KBM-7 (cell line): ENCODE measurements around the gene IGFL1.
"Not testable (repeated sequence)": the region's sequence is repeated elsewhere in the genome, so short reads cannot be mapped to it uniquely, and the experiment has no call there.

Experiments
- DNase-seq: peaks from one replicate; pipeline ENCODE4 v3.0.0-alpha.2; 2015
- in situ Hi-C: fragments of 300-500 bp; cut with MboI; formaldehyde crosslinking; loops from 2 replicates; pipeline ENCODE4 v1.14.3; 2020; ENCODE audit warnings: low sequenced_read_pairs, low pct_unique_long_range_greater_than_20kb, mixed read lengths

Gene IGFL1

DNA sequence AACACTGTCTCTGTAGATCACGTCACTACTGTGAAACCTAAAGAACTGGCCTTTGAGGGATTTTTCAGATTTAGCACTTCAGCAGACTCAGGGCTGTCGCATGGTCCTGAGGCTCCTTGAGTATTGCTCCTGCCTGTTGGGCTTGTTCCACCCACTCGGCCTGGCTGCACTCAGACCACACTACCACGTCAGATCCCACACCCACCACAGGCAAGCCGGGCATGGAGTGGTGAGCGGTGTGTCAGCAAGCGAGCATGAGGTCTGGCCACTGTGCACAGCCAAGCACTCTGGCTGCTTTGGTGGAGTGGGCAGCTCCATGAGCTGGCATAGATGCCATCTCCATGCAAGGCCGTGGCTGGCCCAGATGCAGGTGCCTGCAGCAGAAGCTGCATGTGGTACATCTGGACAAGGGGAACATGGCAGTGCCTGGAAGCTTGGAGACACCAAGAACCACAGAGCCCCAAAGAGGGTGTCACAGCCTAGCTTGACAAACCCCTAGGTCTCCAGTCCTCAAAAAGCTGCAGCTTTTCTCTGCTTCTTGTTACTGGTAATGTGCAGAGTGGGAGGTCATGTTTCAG, 9.4 kb upstream of the IGFL1 start:
- no peak for DNase-seq
- in situ Hi-C loops: no loop called here

DNA sequence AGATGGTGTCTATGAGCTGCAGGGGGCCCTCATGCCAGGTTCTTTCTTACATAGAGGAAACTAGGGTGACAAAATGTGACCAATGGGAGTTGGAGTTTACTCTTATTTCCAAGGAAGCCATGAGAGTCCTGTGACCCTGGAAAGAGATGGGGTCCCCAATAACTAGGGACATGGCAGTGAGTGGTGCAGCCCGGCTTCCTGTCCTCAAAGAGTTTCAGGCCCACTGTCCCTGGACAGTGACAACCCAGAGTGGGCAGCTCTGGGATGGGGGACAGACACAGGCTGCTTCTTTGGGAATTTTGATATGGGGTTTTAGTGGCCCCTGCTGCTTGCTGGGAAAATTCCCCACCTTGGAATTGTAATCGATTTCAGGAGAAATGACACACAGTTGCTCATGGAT, 8.4 kb upstream of the IGFL1 start:
- DNase-seq: no peak
- in situ Hi-C loops: no loop called here

DNA sequence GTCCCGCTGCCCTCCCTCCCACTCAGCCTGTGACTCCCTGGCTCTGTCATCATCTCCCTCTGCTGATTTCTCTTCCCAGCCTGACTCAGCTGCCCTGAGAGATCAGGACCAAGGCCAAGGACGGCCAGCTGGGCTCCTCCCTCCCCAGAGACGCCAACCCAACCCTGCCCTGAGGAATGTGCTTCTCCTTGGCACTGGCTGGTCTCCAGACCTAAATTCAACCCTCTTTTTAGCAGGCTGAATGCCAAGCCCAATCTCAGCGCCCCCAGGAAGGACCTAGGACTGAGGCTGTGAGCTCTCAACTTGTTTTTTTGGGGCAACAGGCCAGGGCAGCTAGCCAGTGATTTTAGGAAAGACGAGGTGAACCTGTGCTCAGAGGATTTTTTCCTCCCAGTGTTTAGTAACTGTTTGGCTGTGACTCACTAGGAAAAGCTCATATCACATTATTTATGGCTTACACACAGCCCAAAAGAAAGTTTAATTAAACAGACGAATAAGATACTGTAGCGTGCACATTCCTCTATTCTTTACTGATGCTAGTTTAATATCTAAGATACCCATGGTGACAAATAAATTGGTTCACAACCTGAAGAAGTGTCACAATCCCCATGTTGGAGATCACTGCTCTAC, 7.4 kb upstream of the IGFL1 start:
- in situ Hi-C loops: no loop called here
- DNase-seq: no peak

DNA sequence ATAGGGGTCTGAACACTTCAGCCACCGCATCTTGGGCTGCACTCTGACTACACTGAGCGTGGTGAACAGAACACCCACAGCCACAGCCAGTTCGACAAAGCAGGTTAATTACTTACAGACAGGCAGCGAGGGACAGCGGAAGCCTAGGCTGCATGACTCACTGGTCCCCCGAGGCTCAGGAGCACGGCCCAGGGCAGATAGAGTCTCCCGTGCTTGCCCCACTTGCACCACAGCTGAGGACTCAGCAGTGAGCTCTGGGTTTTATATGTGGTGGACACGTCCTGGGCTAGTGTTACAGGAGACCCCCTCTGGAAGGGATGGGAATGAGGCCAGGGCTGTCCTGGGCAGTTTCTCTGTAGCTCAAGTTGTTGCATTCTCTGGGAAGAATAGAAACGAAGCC, 5.8 kb upstream of the IGFL1 start:
- DNase-seq, in situ Hi-C loops: not testable (repeated sequence)

DNA sequence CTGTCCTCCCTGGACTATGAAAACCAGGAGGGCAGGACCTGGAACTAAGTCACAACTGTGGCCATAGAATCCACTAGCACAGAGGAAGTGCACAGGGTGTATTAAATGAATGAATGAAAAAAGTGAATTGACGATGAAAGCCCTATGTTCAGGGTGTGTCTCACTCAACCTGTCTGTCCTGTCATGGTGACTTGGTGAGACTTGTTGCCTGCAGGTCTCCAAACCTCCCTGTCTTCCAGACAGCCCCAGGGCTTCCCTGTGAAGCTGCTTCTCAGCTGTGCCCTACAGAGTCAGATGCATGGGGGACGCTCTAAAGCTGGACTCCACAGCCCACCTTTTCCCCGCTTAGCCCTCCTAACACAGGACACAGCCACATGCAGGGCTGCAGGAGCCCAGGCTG, 4.8 kb upstream of the IGFL1 start:
- DNase-seq: no peak
- in situ Hi-C loops: no loop called here

DNA sequence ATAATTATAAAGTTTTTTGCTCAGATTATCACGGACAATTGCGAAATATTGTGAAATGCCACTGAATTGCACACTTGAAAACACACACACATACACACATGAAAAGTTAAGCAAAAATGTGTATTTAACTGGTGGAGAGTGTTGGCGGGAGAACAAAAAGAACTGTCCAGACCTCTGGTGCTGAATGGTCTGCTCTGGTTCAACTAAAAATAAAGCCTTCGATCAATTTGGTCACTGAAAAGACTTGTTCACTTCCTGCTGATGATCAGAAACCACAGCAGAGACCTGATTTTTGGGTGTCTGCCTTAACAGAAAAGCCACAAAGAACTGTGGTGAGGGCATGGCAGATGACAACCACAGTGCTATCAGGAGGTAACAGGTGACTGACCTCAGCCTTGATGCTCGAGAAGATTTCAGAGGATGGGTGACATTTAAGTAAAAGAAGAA, 4.0 kb upstream of the IGFL1 start:
- DNase-seq: peak; percentile 29

DNA sequence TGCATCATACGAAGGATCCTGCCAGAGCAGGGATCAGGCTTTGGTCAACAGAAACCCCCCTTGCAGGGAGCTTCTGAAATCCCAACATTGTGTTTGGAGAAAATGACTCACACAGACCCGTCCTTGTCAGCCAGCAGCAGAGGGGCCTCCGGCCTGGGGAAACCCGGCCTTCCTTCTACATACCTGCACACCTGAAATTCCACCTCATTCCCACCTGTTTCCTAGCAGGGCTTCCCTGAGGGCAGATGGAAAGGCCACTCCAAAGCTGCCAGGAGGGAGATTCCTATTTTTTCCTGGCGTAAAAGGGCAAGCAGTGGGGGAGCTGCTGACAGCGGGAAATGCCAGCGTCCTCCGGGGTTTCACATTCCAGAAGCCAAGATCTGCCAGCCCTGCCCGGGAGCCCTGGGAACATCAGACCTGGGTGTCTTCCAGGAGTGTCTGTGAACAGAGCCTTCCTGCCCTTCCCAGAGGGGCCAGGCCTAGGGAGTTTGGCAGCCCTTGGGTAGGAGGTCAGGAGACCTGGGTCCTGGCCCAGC, 3.0 kb upstream of the IGFL1 start:
- DNase-seq: no peak
- in situ Hi-C loops: no loop called here

More for the DNA sequence above, 4.0 kb upstream of the IGFL1 start:
- in situ Hi-C loops: no loop called here

DNA sequence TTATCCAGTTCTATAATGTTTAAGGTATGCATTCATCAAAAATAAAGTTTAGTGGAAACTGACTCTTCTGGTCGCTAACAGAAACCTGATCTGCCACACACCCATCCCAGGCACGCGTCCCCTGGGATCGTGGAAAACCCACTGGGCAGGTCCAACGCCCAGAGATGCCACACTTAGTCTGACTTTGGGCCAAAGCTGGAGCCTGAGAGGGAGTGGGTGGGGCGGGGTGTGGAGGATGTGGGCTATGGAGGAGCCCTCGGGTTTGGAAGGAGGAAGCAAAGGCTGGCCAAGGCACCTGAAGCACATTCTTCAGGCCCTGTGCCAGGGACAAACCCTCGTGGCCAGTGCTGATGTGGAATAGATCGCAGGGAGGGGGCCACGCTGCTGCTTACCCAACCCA, 2.5 kb downstream of the IGFL1 start:
- in situ Hi-C loops: no loop called here

DNA sequence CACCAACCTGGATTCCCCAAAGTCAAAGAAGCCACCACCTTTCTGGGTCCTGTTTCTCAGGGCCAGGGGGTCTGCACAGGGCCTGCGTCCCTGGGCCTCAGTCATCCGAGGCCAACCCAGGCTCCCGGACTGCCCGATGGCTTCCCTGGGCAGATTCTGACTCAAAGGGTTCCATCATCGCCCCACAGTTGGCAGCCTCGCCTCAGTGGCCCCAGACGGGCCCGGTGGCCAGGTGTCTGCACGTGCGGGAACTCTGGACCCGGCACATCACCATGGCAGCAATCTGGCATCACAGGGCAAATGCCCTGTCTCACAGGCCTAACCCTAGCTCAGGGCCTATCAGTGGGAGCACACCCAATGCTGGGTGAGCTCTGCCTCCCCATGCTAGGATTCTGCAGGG, 2.9 kb downstream of the IGFL1 start:
- in situ Hi-C loops: no loop called here

More for the DNA sequence above, 2.5 kb downstream of the IGFL1 start:
- no peak for DNase-seq

DNA sequence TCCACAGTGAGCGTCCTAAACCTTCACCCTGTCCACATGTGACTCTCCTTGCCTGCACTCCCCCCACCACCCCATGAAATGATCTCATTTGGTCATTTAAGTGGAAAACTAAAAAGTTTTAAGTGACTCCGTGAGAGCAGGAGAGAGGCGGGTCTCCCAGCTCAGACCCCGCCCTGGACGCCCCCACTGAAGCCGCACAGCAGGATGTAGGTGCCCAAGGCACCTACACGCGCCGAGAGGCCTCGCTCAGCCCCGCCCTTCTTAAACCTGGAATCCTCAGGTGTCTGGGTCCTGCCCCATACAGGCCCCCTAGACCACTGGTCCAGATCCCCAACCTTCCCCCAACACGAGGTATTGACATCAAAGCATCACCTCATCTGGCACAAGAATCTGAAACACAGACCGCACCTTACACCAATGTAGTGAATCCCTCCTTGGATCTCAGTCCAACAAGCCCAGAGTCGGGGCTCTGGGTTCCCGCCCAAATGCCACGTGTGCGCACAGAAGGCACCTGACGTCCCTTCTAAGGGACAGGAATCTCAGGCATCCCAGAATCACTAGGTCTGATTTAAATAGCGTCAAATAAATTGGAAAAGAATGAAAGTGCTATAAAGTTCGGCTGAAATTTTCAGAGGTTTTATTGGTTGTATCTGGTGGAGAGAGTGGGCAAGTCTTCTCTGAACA, 3.5 kb downstream of the IGFL1 start:
- in situ Hi-C loops: no loop called here
- no peak for DNase-seq

More for the DNA sequence above, 2.9 kb downstream of the IGFL1 start:
- DNase-seq: no peak

DNA sequence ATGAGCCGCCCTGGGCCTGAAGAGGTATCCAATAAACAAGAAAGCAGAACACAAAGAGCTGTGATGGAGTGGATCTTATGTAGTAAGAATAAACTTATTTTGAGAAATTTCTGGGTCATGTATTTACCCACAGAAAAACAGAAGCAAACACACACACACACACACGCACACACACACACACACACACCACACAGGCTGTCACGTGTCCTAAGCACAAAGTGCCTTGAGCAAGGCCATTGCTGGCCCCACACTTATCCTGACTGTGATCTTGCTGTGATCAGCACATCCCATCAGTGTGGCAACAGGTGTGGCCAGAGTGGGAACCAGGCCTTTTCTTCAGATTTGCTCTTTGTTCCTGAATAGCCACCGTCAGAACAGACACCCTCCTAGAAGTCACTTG, 4.3 kb downstream of the IGFL1 start:
- in situ Hi-C loops, DNase-seq: not testable (repeated sequence)

DNA sequence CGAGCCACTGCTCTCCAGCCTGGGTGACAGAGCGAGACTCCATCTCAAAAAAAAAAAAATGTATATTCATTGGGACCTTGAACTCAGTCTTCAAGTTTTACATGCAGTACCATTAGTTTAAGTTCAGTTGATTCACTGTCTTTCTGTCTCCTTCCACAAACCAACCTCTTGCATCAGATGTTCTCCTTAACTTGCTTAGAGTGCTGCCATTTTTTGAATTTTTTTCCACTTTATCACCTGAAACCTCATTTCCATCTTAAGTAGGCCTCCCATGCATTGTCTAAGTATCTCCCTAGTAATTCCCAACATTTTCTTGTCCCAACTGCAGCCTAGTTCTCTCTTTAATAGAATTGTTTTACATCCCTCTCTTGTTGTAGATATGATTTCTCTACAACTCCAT, 8.6 kb downstream of the IGFL1 start:
- DNase-seq, in situ Hi-C loops: not testable (repeated sequence)

DNA sequence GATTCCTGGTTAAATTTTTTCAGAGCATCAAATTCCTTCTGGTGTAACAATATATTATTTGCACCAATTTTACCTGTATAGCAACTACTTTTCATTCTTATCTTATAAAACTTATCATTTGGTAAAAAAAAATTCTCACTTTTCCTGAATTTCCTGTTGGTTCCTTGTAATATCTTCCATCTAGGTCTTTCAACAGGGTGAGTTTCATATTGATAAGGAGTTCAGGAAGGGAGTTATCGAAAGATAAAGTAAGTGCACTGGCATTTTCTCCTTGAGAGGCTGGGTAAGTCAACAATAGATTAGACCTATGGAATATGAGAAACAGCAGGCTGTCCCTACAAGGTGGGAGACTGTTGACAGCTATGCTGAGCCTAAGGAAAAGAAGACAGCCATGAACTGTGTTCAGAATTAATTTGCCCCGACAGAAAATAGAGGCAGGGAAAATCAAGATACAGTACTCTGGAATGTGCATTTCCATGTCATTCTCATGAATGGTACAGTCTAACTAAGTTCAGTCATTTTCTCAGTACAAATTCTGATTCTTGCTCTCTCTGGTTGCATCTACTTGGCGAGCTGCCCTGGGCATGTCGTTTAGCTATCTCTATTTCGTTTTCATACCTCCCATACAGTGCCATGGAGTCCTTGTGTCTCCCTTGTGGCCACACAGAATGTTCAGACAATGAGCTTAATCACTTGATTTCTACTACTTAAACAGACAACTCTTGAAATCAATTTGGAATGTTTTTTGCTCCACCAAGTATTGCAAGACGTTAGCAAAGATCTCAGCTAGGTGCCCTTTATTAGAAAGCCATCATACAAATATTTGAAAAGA, 9.9 kb downstream of the IGFL1 start:
- in situ Hi-C loops: no loop called here
- no peak for DNase-seq

DNA sequence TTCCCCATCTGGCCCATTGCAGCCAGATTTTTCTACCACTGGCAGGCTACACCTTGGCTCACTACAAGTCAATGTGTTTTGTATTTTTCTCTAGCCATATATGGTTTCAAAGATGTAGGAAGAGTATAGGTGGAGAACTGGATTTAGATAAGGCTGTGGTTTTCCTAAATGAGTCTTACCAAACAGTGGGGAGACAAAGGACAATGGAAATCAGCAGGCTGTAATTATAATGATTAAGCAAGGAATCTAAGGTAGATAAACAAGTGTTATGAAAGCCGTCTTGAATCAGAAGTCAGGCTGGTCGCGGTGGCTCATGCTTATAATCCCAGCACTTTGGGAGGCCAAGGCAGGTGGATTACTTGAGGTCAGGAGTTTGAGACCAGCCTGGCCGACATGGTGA, 11.2 kb downstream of the IGFL1 start:
- no peak for DNase-seq
- in situ Hi-C loops: no loop called here

DNA sequence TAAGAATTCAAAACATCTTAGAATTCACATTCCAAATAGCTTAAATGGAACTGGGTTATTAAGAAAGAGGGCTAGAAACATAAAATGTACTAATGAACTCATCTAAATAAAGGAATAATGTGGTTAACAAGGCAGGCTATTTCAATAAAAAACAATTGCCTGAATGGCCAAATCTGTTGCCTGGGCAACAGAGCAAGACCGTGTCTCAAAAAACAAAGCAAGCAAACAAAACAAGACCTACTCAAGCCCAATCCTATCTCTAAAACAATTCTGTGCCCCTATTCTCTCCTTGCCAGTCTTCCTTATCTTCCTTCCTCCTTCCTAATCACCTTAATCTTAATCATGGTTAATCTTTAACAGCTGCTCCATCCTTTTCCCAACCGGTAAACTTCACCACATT, 12.1 kb downstream of the IGFL1 start:
- in situ Hi-C loops: no loop called here
- no peak for DNase-seq

DNA sequence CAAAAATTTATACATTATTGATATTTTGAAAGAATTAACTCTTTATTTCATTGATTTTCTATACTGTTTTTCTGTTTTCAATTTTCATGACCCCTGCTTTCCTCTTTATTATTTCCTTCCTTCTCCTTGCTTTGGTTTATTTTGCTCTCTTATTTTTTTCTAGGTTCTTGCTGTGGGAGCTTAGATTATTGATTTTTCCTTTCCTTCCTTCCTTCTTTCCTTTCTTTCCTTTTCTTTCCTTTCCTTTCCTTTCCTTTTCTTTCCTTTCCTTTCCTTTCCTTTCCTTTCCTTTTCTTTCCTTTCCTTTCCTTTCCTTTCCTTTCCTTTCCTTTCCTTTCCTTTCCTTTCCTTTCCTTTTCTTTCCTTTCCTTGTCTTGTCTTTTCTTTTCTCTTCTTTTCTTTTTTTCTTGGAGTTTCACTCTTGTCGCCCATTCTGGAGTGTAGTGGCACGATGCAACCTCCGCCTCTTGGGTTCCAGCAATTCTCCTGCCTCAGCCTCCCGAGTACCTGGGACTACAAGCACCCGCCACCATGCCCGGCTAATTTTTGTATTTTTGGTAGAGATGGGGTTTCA, 13.6 kb downstream of the IGFL1 start:
- DNase-seq, in situ Hi-C loops: not testable (repeated sequence)

DNA sequence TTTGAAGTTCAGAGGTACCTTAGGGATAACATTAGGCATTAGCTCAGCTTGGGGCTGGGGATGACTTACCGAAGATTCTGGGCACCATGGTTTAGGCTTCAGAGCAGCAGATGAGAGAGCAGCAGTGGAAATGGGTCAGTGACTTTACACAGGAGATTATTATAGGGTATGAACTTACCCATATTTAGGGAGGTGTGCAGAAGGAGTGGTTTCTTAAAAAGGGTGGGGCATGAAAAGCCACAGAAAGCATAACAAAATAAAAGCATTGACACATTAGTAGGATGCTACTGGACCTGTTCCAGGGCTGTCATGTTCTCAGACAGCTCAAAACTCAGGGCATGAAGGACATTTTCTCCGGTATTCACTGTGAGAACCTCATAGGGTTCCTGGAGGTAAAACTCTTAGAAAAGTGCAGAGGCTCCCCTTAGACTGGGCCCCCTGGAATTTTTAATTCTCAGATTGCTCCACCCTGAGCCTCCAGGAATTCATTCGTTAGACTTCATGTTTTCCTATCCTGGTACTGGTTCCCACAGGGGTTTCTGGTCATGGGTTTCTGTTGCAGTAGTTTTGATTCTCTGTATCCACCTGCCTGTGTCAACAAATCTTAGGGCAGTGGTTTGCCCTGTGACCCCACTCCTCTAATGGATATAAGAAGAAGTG, 20.7 kb downstream of the IGFL1 start:
- in situ Hi-C loops: no loop called here
- DNase-seq: no peak

DNA sequence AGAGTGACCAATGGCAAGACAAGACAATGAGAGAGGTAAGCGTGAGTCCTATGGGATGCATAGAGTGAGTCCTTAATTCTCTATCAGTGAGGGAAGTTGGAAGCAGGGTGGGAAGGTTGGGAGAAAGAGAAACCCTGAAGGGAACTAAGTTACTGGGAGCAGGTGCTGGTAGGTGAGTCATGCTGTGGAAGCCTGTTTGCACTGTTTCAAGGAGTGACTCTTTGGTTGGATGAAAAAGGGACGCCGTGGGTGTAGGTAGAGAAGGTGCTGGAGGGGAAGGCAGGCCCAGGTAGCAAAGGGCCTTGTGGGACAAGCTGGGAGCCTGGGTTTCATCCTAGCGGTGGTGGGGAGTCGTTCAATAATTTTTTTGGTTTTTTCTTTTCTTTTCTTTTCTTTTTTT, 21.9 kb downstream of the IGFL1 start:
- no peak for DNase-seq
- in situ Hi-C loops: no loop called here

DNA sequence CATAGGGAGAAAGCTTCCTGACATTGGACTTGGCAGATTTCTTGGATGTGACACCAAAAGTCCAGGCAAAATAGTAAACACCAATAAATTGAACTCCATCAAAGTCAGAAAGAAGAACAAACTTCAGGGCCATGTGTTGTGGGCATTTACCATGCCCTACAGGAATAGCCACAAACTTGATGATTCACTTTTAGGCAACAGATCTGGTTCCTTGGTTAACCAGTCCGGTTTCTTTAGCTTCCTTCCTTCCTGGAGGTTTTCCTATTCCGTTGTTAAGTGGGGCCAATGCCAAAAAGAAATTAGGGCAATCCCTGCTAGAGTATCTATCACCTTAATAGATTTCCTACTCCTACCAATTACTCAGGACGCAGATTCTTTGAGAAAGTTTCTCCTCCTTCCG, 25.2 kb downstream of the IGFL1 start:
- DNase-seq: no peak
- in situ Hi-C loops: no loop called here
